Activated CD4-positive, alpha-beta T cell treated with anti-CD3 and anti-CD28 coated beads, Interleukin-2, amount 10 ng/mL, durations not matched to agents 24 days and 14 days (primary cell): ENCODE data around the gene DCTN1. TPM values are rescaled to one million over a fixed set of nuclear protein-coding genes. Genes with fewer than 3 reads are reported as not detected.

Experiments
- DNase-seq: peaks from one replicate; pipeline ENCODE4 v3.0.0; 2022
- H3K27ac Mint-ChIP-seq: one replicate; pipeline ENCODE4 v1.8.0; 2022; ENCODE audit warnings: mild to moderate bottlenecking, mixed read lengths
- H3K27me3 Mint-ChIP-seq: one replicate; pipeline ENCODE4 v1.8.0; 2022; ENCODE audit warnings: mixed read lengths
- H3K36me3 Mint-ChIP-seq: one replicate; pipeline ENCODE4 v1.8.0; 2022; ENCODE audit warnings: low read depth, mild to moderate bottlenecking, mixed read lengths
- H3K4me1 Mint-ChIP-seq: one replicate; pipeline ENCODE4 v1.8.0; 2021; ENCODE audit warnings: mixed read lengths
- H3K4me3 Mint-ChIP-seq: one replicate; pipeline ENCODE4 v1.8.0; 2022; ENCODE audit warnings: mild to moderate bottlenecking, moderate library complexity, mixed read lengths
- H3K9me3 Mint-ChIP-seq: one replicate; pipeline ENCODE4 v1.8.0; 2021; ENCODE audit warnings: mixed read lengths
- intact Hi-C: fragments of 100-400 bp; cut with micrococcal nuclease; formaldehyde crosslinking; loops from one replicate; pipeline ENCODE4 v1.15.1; 2023
- total RNA-seq: library from RNA; stranded (reverse); gene quantifications from 2 replicates; pipeline ENCODE4 v1.2.3, GENCODE V29; 2022

DCTN1 gene
- total RNA-seq, 1 donor from 2014 or later = 87.2 TPM

DNA sequence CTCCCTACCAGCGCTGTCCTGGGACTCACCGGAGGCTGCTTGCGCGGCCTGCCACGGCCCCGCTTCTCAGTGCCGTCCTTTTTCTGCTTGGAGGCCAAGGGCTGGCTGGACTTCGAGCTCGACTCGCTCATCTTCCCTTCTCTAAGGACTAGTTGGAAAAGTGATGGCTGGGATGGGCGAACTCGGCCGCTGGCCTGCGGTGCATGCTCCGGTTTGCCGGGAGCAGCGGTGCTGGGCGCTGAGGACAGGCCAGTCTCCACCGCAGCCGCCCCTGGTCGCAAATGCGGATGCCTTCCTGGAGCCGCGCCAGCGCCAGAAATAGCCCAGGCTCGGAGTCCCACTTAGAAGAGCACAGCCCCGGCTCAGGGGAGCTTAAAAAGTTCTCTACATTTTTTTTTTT lies 38.2 kb upstream of the DCTN1 start:
- H3K36me3 Mint-ChIP-seq = peaks cover 2% of the 10 kb centered on the region
- DNase-seq = no peak
- H3K9me3 Mint-ChIP-seq = no peaks in the 10 kb centered on the region
- intact Hi-C loops = no loop called here
- no peak overlapping the region for H3K27ac Mint-ChIP-seq
- peaks cover 28% of the 10 kb centered on the region for H3K4me1 Mint-ChIP-seq
- H3K4me3 Mint-ChIP-seq = no peak overlapping the region
- peaks cover 9% of the 10 kb centered on the region for H3K27me3 Mint-ChIP-seq

DNA sequence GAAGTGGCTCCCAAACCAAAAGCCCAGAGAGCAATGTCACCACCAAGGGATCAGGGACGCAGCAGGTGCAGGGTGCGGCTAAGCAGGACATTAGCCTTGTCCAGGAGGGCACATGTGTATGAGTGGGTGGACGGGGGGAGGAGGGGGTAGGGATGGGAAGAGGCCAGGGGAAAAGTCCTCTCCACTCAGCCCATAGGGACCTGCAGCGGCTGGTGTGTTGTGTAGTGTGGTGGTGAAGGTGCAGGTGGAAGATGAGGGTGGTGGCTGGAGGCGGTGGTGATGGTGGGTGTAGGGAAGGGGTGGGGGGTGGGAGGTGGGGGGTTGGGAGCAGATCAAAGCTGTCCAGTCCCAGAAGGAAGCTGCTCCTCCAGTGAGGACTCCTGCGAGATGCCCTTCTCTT lies 37.7 kb upstream of the DCTN1 start:
- no peak overlapping the region for H3K4me3 Mint-ChIP-seq
- H3K27ac Mint-ChIP-seq = no peak overlapping the region
- DNase-seq = no peak
- no peaks in the 10 kb centered on the region for H3K9me3 Mint-ChIP-seq
- H3K4me1 Mint-ChIP-seq = peaks cover 25% of the 10 kb centered on the region
- peaks cover 10% of the 10 kb centered on the region for H3K27me3 Mint-ChIP-seq
- peaks cover 2% of the 10 kb centered on the region for H3K36me3 Mint-ChIP-seq
- intact Hi-C loops = no loop called here

DNA sequence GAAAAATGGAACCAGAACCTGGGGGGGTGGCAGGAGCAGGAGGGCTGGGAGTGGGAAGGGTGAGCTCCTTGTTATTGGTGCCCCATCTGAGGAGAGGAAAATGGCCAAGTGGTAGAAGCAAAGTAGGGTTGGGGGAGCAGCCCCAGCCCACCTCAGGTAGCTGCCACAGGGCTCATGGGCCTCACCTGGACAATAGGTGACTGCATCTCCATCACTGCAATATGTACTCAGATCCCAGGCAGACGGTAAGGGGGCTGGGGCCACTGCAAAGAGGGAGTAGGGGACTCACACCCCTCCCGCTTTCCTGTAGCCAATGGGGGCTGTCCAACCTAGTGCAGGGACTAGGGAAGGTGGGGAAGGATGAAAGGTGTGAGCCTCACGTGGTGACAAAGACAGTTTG lies 37.1 kb upstream of the DCTN1 start:
- Mint-ChIP-seq H3K27ac (no peak overlapping the region), H3K27me3 (peaks cover 13% of the 10 kb centered on the region), H3K4me1 (peaks cover 24% of the 10 kb centered on the region), H3K36me3 (peaks cover 2% of the 10 kb centered on the region), H3K9me3 (no peaks in the 10 kb centered on the region), H3K4me3 (no peak overlapping the region)
- DNase-seq = no peak
- intact Hi-C loops = no loop called here

DNA sequence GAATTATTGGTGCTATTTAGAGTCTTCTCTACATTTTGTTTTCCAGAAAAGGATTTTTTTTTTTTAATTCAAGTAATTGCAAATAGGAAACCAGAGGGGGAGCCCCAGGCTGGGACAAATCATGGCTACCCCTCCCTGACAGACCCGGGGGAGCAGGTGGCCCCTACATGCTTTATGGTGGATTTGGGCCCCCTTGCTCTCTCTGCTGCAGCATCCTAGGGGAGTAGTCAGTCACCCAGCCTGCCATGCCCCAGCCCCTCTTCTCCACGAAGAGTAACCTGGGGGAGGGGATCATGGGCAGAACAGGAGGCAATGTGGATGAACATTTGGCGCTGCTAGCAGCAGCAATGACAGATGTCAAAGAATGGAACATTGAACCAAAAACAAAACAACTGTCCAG lies 36.7 kb upstream of the DCTN1 start:
- no peak for DNase-seq
- Mint-ChIP-seq H3K4me1 (peaks cover 24% of the 10 kb centered on the region), H3K36me3 (peaks cover under 1% of the 10 kb centered on the region), H3K27me3 (peaks cover 13% of the 10 kb centered on the region), H3K4me3 (no peak overlapping the region), H3K9me3 (no peaks in the 10 kb centered on the region), H3K27ac (peak overlapping the region; percentile 34)
- intact Hi-C loops = no loop called here

- peaks cover 19% of the 10 kb centered on the region for H3K4me1 Mint-ChIP-seq
- intact Hi-C loops = no loop called here
- H3K36me3 Mint-ChIP-seq = no peaks in the 10 kb centered on the region
- no peaks in the 10 kb centered on the region for H3K9me3 Mint-ChIP-seq
- peaks cover 13% of the 10 kb centered on the region for H3K27me3 Mint-ChIP-seq
- peak overlapping the region; percentile 65 for H3K4me3 Mint-ChIP-seq
- H3K27ac Mint-ChIP-seq = peak overlapping the region; percentile 19
- no peak for DNase-seq
Measured at GRCh38 chr2:74415762-74416395, 35.8 kb upstream of the DCTN1 start.

DNA sequence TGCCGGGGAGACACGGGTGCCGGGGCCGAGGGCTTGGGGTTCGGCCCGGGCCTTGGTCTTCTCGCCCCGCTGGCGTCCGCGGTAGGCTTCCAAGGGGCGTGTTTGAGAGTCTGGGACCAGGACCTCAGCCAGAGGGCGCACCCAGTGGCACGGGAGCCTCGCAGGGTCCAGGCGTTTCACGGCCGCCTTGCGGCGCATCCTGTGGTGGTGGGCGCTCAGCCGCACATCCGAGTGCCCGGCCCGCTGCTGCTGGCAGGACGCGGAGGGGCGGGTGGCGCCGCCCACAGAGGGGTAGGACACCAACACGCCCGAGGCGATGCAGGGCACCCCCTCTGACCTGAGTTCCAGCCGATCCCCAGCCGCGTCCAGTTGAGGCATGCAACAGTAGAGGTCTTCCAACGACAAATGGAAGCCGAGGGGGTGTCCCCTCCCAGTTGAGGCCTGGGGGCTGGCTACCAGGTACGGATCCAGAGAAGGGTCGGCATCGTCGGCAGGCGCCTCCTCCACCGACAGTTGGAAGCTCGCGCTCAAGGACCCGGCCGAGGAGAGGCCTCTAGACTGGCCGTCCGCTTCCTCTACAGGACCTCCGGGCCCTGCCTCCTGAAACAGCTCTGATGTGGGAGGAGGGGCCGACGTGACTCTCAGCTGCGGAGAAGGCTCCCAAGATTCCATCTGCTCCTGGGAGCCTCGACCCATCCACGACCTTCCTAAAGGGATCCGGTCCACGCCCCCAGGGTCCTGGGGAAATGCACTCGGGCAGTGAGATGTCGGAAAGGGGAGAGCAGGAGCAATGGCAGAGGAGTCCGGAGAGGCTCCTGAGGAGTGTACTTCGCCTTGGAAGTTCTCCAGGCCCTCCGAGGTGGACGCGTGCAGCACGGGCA lies 35.0 kb upstream of the DCTN1 start:
- H3K36me3 Mint-ChIP-seq = no peaks in the 10 kb centered on the region
- peaks cover 15% of the 10 kb centered on the region for H3K4me1 Mint-ChIP-seq
- H3K4me3 Mint-ChIP-seq = peak overlapping the region; percentile 65
- peaks cover 13% of the 10 kb centered on the region for H3K27me3 Mint-ChIP-seq
- no peaks in the 10 kb centered on the region for H3K9me3 Mint-ChIP-seq
- peak; percentile 67 for DNase-seq
- H3K27ac Mint-ChIP-seq = no peak overlapping the region
- intact Hi-C loops = no loop called here

DNA sequence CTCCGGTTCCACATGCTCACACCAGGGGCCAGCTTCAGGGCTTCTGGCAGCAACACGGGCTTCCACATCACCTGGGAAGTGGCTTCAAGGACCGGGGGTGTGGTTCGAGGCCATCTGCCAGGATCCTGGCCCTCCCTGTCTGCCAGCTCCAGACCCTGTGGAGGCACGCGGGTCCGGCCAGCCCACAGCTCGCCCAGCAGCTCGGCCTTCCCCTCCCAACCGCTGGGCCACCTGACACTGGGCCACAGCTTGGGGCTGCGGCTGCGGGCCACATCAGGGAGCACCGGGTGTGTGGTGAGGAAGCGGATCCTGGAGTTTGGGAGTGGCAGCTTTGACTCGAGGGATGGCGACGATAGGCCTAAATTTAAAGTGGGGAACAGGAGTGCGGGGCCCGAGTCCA lies 34.3 kb upstream of the DCTN1 start:
- Mint-ChIP-seq H3K27ac (peak overlapping the region; percentile 60), H3K4me1 (peaks cover 15% of the 10 kb centered on the region), H3K9me3 (no peaks in the 10 kb centered on the region), H3K27me3 (peaks cover 14% of the 10 kb centered on the region), H3K4me3 (peak overlapping the region; percentile 56), H3K36me3 (no peaks in the 10 kb centered on the region)
- intact Hi-C loops = no loop called here
- DNase-seq = no peak

DNA sequence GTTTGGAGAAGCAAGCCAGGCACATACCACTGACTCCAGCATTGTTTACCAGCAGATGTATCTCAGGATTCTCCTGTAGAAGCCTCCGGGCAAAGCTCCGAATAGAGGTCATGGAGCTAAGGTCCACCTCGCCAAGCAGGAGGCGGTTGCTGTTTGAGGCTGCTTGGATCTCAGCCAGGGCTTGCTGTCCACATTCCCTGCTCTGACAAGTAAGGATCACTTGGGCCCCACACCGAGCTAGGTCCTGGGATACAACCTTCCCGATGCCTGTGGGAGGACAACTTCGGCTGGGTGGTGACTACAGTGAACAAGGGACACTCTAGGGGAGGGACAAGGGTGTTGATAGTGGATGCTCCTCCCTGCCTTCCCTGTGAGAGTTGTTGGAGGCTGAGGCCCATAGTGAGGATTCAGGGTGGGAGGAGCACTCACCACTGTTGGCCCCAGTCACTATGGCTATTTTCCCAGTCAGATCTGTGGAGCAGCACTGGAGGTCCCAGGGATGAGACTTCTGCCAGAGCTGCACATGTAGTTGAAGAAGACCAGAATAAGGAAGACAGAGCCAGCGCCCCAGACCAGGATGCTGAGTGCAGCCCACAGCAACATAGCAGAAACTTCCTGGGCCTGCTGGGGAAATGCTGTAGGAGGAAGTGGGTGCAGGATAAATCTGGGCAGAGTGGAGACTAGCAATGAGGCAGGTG lies 33.0 kb upstream of the DCTN1 start:
- no peak for DNase-seq
- Mint-ChIP-seq H3K36me3 (no peaks in the 10 kb centered on the region), H3K27ac (no peak overlapping the region), H3K4me3 (no peak overlapping the region), H3K27me3 (peaks cover 23% of the 10 kb centered on the region), H3K9me3 (no peaks in the 10 kb centered on the region), H3K4me1 (peaks cover 15% of the 10 kb centered on the region)
- intact Hi-C loops = no loop called here

DNA sequence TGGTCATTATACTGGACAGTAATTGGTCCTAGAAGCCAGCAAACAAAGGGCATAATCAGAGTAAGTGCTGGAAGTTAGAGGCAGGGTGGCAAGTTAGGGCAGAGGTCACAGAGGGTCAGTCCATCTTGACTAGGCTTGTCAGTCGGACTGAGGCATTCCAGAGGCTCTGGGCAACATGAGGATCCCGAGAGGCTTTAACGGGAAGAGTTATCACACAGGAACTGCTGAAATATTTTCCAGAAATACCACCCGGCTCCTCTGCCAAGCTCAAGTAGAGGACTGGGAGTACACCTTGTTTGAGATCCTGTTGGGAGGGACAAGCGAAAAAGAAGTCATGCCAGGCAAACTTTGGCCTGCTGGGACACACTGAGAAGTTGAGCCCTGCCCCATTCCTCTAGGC lies 27.6 kb upstream of the DCTN1 start:
- intact Hi-C loops = no loop called here
- H3K27ac Mint-ChIP-seq = no peak overlapping the region
- no peak for DNase-seq
- H3K4me1 Mint-ChIP-seq = no peaks in the 10 kb centered on the region
- peaks cover 20% of the 10 kb centered on the region for H3K27me3 Mint-ChIP-seq
- no peaks in the 10 kb centered on the region for H3K36me3 Mint-ChIP-seq
- H3K4me3 Mint-ChIP-seq = no peak overlapping the region
- no peaks in the 10 kb centered on the region for H3K9me3 Mint-ChIP-seq

DNA sequence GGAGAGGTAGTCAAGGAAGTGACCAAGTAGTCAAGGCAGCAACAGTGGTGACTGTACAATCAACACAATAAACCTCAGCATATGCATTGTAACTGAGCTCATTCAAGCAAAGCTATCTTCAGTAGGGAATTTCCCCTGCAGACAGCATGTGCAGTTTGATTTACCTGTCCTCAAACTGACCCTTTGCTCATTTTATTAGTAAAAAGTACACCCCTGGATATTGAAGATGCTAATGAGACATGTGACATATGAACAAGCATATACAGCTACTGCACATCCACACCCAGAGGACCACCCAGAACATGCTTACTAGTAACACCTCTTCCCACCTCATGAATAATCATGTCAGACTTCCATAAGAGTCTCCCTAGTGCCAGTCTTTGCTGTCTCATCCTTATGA lies 25.9 kb upstream of the DCTN1 start:
- H3K36me3 Mint-ChIP-seq = no peaks in the 10 kb centered on the region
- H3K4me1 Mint-ChIP-seq = no peaks in the 10 kb centered on the region
- DNase-seq = no peak
- no peak overlapping the region for H3K4me3 Mint-ChIP-seq
- H3K9me3 Mint-ChIP-seq = no peaks in the 10 kb centered on the region
- intact Hi-C loops = no loop called here
- no peak overlapping the region for H3K27ac Mint-ChIP-seq
- H3K27me3 Mint-ChIP-seq = peaks cover 17% of the 10 kb centered on the region

GRCh38 chr2:74401891-74402290 lies 21.8 kb upstream of the DCTN1 start:
- Mint-ChIP-seq H3K27ac (no peak overlapping the region), H3K4me1 (peaks cover 4% of the 10 kb centered on the region), H3K27me3 (peaks cover 8% of the 10 kb centered on the region), H3K9me3 (no peaks in the 10 kb centered on the region), H3K36me3 (no peaks in the 10 kb centered on the region), H3K4me3 (no peak overlapping the region)
- intact Hi-C loops = no loop called here
- DNase-seq = no peak

DNA sequence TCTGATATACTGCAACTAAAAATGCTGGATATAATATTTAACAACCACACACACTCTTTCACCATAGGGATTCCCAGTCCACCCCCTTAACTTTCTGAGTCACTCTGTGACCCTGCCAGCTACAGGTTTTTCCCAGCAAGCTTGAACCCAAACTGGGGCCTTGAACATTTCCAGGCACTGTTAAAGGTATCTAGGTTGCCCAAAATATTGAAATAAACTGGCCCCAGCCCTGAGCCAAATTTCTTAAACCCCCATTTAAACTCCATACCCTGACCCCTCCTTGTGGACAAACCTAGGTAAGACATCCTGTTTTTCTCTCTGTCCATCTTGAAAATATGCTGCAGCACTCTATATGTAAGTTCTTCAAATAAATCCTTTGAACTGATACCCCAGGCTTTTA lies 19.7 kb upstream of the DCTN1 start:
- intact Hi-C loops = no loop called here
- Mint-ChIP-seq H3K27me3 (peaks cover 9% of the 10 kb centered on the region), H3K36me3 (no peaks in the 10 kb centered on the region), H3K4me1 (peaks cover 4% of the 10 kb centered on the region), H3K27ac (no peak overlapping the region), H3K9me3 (no peaks in the 10 kb centered on the region), H3K4me3 (no peak overlapping the region)
- DNase-seq = peak; percentile 76

DNA sequence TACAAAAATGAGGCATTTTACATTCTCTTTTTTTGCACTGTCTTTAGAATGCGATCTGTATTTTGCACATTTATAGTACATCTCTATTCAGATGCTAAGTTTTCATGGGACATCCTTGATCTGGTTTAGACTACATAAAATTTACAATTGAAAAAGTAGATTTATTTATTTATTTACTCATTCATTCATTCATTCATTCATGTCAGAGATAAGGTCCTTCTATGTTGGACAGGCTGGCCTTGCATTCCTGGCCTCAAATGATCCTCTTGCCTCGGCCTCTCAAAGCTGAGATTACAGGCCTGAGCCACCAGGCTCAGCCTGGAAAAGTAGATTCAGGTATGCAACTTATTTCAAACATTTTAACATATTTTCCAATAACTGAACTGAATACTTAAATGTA lies 16.0 kb upstream of the DCTN1 start:
- DNase-seq = no peak
- Mint-ChIP-seq H3K27ac (no peak overlapping the region), H3K9me3 (no peaks in the 10 kb centered on the region), H3K36me3 (no peaks in the 10 kb centered on the region), H3K27me3 (peaks cover 14% of the 10 kb centered on the region), H3K4me3 (no peak overlapping the region), H3K4me1 (peaks cover 6% of the 10 kb centered on the region)
- intact Hi-C loops = no loop called here

DNA sequence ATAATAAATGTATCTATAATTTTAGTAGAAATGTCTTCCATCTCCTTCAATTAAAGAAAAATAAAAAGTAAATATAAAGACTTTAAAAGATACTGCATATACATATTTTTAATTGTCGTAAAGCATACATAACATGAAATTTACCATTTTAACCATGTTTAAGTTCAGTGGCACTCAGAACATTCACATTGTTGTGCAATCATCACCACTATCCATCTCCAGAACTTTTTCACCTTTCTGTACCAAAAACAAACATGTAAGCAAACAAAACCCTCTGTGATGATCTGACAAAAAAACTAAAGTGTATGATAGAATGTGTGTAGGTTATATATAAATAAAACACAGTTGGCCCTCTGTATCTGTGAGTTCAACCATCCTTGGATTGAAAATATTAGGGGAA lies 13.4 kb upstream of the DCTN1 start:
- no peak overlapping the region for H3K27ac Mint-ChIP-seq
- H3K9me3 Mint-ChIP-seq = no peaks in the 10 kb centered on the region
- H3K36me3 Mint-ChIP-seq = no peaks in the 10 kb centered on the region
- H3K27me3 Mint-ChIP-seq = peaks cover 10% of the 10 kb centered on the region
- H3K4me3 Mint-ChIP-seq = no peak overlapping the region
- no peak for DNase-seq
- peaks cover 8% of the 10 kb centered on the region for H3K4me1 Mint-ChIP-seq
- intact Hi-C loops = loop anchor here (5.0 kb wide), 3 partner anchors 56 to 216 kb away; partner anchors contain the start of gene MOB1A
